GM19099 (cell line): ENCODE results near the gene LNP1.

Experiments
- POLR2A ChIP-seq: IDR thresholded peaks from 3 replicates; pipeline ENCODE4 v1.6.1; 2011; ENCODE audit warnings: low read depth; ENCODE audit not compliant: insufficient read length; ENCODE audit errors: extremely low read depth

LNP1 gene

DNA sequence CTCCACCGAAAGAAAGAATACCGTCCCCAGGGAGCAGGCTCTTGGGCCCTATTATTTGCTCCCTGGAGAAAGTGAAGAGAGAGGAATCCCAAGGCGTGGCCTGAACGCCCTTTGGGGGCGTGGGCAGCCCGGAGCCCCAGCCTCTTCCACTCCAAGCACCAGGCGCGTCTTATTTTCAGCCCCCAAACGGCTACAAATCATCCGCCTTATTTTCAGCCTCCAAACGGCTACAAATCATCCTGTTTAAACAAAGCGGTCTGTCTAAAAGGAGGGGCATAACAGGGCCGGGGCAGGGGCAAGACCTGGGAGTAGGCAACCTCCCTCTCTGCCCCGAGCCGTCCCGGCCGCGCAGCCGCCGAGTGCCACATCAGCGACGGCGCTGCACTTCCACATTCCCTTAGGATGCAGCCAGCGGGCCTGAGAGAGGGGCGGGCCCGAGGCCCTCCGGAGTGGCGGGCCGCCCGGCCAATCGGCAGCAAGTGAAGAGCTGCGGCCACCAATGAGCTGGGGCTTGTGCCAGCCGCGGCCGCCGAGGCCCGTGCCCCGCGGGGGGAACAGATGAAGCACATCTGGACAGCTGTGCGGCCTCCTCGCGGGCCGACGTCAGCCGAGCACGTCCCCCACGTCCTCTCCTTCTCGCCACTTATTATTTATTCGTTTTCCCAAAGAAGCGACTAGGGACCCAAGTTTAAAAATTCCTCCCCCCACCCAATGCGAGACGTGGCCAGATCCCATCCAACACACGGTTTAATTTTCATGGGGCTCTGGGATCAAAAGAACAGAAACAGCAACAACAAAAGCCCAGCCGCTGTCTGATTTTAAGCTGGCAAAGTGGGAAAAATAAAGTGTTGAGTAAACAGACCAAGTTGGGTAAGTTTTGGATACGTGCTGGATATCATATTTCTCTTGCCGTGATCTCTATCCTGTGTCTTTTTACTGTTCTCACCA lies 91.0 kb downstream of the LNP1 start, which contains the start of gene TMEM45A:
TSS of gene TMEM45A (plus strand) at position 561 of the 948 bp plus-strand sequence. CDS start 62,593 bp downstream, outside the sequence.
- TF ChIP-seq POLR2A, result peak; percentile 71

DNA sequence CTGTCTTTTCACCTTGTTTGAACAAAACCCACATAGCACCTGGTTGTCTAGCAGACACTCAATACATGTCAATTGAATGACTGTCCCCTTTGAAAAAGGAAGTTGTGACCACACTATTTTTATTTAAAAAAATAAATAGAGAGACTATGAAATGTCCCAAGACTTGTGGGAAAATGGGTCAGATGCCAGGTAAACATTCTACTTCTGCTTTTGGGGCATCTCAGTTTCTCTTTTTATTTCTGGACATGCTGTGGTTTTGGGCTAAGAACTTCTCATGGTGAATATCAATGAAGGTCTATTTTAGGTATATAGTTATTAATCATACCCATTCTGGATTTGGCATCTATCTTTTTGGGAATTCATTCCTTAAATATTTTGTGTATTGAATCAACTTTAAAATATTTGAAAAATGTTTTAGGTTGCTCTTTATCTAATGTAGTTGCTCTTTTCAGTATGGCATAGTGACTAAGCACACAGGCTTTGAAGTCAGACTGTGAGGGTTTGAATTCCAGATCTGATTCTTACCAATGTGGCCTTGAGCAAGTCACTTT lies 95.4 kb downstream of the LNP1 start:
- TF ChIP-seq POLR2A, result no peak

DNA sequence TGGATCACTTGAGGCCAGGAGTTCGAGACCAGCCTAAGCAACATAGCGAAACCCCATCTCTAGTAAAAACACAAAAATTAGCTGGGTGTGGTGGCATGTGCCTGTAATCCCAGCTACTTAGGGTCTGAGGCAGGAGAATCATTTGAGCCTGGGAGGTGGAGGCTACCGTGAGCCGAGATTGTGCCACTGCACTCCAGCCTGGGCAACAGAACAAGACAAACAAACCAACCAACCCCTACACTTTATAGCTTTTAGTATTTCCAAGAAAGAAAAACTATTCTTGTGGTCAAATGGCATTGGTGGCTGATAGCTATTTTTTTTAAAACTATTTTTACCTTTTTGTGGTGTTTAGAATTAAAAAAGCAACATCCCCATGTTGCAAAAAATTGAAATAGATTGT lies 98.3 kb downstream of the LNP1 start:
- TF ChIP-seq POLR2A, result no peak

DNA sequence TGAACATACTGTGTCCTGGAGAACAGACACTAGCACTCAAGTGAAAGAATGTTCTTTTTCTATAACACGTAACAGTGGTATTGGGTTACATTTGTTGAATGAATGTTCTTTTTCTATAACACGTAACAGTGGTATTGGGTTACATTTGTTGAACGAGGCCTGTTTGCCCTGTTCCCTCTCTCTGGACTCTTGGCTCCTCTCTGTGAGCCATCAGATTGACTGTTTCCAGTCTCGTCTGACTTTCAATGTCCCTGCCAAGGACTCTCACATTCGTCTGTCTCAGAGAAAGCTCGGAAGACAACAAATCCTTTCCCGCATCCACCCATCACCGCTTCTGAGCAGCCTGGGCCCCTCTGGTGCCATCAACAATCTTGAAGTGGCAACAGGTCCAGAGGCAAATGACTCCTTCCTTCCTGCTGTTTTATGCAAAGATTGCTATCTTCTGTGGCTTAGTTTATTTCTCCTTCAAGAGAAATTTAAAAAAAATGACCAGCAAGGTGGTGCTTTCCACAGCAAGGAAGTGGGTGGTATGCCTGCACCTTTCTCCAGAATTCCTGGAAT lies 99.1 kb downstream of the LNP1 start:
- no peak for TF ChIP-seq POLR2A

DNA sequence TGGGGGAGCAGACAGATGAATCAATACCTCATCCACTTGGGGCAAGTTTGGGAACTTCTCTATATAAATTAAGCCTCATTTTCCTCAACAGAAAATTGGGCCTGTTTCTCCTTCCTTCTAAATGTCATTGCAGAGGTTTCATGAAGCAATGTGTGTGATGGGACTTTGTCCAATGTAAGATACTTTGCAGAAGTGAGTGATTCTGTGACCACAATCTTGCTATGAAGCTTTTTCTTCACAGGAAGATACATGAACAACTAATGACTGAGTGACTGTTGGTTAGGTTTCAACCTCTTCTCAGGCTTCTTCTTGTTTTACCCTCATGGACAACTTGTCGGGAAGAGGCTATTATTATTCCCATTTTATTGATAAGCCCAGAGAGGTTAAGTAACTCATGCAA lies 102.1 kb downstream of the LNP1 start:
- no peak for TF ChIP-seq POLR2A
